ENCODE data around the gene FAM120A.

The FAM120A gene

DNA sequence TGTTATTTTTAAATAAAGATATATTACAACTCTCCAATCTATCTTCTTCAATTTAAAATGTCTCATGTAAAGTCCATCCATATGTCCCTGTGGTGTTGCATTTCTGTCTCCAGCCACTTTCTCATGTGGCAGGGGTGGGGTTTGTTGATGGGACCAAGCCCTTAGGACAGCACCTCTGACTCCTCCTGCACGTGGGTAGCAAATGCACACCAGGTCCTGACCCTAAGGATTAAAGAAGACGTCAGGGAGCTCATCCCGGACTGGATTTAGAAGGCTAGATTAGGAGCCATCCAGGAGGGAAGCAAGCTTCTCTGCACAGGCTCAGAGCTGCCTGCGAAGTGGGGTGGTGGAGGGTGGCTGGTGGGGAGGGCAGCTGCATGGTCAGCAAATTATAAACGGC, 40.8 kb downstream of the FAM120A start:
- TF ChIP-seq CTCF (conservative IDR thresholded peaks at IDR 0.05; ENCODE audit: low read length): no peak
- no peak for DNase-seq (ENCODE audit: low read depth)
- no peak overlapping the region for H3K4me3 ChIP-seq (ENCODE audit: low read length)

- no peak for DNase-seq (ENCODE audit: low read depth)
- no peak overlapping the region for H3K4me3 ChIP-seq (ENCODE audit: low read length)
- no peak for TF ChIP-seq CTCF (conservative IDR thresholded peaks at IDR 0.05; ENCODE audit: low read length)
Measured at GRCh38 chr9:93493949-93494348, 42.5 kb downstream of the FAM120A start.

DNA sequence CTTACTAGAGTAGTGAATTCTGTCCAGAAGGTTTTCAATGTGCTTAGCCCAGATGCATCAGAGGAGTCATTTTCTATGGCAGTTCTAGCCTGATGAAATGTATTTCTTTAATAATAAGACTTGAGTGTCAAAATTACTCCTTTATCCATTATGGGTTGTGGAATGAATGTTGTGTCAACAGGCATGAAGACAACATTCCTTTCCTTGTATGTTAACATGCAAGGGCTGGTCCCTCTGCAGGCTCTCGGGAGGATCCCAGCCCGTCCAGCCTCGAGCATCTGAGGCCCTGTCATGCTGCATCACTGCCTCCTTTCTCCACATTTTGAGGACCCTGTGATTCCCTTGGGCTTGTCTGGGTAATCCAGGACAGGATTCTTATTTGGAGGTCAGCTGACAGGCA, 44.8 kb downstream of the FAM120A start:
- no peak overlapping the region for H3K4me3 ChIP-seq (ENCODE audit: low read length)
- DNase-seq (ENCODE audit: low read depth): peak; percentile 42
- no peak for TF ChIP-seq CTCF (conservative IDR thresholded peaks at IDR 0.05; ENCODE audit: low read length)

- H3K4me3 ChIP-seq (ENCODE audit: low read length): peak overlapping the region; percentile 65
- no peak for TF ChIP-seq CTCF (conservative IDR thresholded peaks at IDR 0.05; ENCODE audit: low read length)
- no peak for DNase-seq (ENCODE audit: low read depth)
Measured at GRCh38 chr9:93500571-93501298, 49.2 kb downstream of the FAM120A start.

DNA sequence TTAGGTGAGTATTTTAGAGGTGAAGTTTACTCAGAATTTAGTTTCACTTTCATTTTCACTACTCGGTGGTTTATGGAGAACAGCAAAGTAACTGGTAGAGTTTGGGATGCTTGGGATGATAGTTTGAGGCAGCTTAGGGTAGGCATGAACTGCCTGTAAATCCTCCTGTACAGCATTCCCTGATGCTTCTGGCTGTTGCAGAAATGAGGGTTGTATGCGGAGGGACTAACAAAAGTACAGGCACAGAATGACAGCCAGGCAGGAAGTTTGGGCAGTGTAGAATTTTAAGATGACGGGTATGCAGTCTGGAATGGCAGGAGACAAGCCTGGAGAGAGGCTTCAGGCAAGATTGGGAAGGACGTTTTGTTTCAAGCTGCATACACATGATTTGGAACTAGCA, 49.9 kb downstream of the FAM120A start:
- TF ChIP-seq CTCF (conservative IDR thresholded peaks at IDR 0.05; ENCODE audit: low read length): no peak

DNA sequence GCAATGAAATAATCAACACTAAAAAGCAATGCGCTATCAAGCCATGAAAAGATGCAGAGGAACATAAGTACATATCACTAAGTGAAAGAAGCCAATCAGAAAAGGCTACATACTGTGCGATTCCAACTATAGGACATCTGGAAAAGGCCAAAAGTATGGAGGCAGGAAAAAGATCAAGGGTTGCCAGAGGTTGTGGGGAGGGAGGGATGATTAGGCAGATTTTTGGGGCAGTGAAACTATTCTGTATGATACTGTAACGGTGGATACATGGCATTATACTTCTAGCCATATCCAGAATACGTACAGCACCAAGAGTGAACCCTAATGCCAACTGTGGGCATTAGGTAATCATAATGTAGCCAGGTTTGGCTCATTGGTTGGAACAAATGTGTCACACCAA, 51.9 kb downstream of the FAM120A start:
- no peak for DNase-seq (ENCODE audit: low read depth)
- TF ChIP-seq CTCF (conservative IDR thresholded peaks at IDR 0.05; ENCODE audit: low read length): no peak
- H3K4me3 ChIP-seq (ENCODE audit: low read length): no peak overlapping the region

More for the DNA sequence above, 49.9 kb downstream of the FAM120A start:
- peak; percentile 28 for DNase-seq (ENCODE audit: low read depth)
- H3K4me3 ChIP-seq (ENCODE audit: low read length): peak overlapping the region; percentile 65

DNA sequence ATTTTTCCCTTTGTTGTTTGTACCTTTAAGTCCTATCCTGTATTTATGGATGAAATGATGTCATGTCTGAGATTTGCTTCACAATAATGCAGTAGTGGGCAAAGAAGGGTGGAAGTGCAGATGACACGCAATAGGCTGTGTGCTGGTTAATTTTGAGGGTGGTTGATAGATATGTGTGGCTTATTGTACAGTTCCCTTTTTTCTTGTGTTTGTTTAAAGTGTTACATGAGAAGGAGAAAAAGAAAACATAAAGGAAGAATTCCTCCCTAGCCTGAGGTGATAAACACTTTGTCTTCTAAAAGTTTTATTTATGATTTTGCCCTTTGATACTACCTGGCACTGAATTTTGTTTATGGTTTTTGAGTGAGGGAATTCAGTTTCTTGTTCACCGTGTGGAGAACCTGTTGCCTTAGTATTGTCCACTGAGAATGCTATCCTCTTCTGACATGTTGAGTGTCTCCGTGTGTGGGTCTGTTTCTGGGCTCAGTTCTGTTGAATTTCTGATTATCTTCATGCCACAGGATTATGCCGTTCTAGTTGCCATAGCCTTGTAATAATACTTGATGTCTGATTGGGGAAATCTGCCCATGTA, 54.2 kb downstream of the FAM120A start:
- no peak for TF ChIP-seq CTCF (conservative IDR thresholded peaks at IDR 0.05; ENCODE audit: low read length)
- H3K4me3 ChIP-seq (ENCODE audit: low read length): no peak overlapping the region
- DNase-seq (ENCODE audit: low read depth): no peak
